HCT116 (cell line): ENCODE measurements around the gene BTC.

Experiments
- EGR1 ChIP-seq: IDR thresholded peaks from 2 replicates; pipeline ENCODE4 v1.6.1; 2012; ENCODE audit warnings: low read depth
- EZH2 ChIP-seq: fragments of 200-600 bp; sonication (generic); IDR thresholded peaks from 2 replicates; pipeline ENCODE4 v1.6.1; 2017; ENCODE audit warnings: antibody characterized with exemption, mixed run types
- MAX ChIP-seq: IDR thresholded peaks from 2 replicates; pipeline ENCODE4 v1.6.1; 2012
- POLR2A ChIP-seq: IDR thresholded peaks from 2 replicates; pipeline ENCODE4 v1.7.0; 2011; ENCODE audit warnings: borderline replicate concordance; ENCODE audit not compliant: insufficient read depth, insufficient read length; ENCODE audit errors: extremely low read depth
- TF ChIP-seq, protein P1 (sequence below), 3 experiments: fragments of 200-600 bp in 1 of 3; sonication (generic) in 1 of 3; IDR thresholded peaks in 2 of 3; conservative IDR thresholded peaks in 1 of 3; 2 replicates each; pipeline ENCODE4 v1.5.1; 2012 to 2017; ENCODE audit warnings: low read depth in 2 of 3, low read length in 2 of 3, antibody characterized with exemption in 1 of 3, borderline replicate concordance in 1 of 3, control low read depth in 1 of 3, mild to moderate bottlenecking in 1 of 3, mixed read lengths in 1 of 3, mixed run types in 1 of 3, moderate library complexity in 1 of 3; ENCODE audit not compliant: insufficient read depth in 1 of 3
- TF ChIP-seq, protein P2 (sequence below): IDR thresholded peaks from 2 replicates; pipeline ENCODE4 v1.6.1; 2012

- TF ChIP-seq, protein P1, sequence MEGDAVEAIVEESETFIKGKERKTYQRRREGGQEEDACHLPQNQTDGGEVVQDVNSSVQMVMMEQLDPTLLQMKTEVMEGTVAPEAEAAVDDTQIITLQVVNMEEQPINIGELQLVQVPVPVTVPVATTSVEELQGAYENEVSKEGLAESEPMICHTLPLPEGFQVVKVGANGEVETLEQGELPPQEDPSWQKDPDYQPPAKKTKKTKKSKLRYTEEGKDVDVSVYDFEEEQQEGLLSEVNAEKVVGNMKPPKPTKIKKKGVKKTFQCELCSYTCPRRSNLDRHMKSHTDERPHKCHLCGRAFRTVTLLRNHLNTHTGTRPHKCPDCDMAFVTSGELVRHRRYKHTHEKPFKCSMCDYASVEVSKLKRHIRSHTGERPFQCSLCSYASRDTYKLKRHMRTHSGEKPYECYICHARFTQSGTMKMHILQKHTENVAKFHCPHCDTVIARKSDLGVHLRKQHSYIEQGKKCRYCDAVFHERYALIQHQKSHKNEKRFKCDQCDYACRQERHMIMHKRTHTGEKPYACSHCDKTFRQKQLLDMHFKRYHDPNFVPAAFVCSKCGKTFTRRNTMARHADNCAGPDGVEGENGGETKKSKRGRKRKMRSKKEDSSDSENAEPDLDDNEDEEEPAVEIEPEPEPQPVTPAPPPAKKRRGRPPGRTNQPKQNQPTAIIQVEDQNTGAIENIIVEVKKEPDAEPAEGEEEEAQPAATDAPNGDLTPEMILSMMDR (IDR thresholded peaks at IDR 0.05 in 2 of 3, conservative IDR thresholded peaks at IDR 0.05 in 1 of 3; ENCODE audit: borderline replicate concordance in 1 of 3, insufficient read depth in 1 of 3, low read depth in 2 of 3, low read length in 2 of 3), result no peak
- TF ChIP-seq MAX (no peak), EGR1 (no peak), EZH2 (no peak), POLR2A (no peak)
- TF ChIP-seq, protein P2, sequence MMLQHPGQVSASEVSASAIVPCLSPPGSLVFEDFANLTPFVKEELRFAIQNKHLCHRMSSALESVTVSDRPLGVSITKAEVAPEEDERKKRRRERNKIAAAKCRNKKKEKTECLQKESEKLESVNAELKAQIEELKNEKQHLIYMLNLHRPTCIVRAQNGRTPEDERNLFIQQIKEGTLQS, result no peak
Measured at GRCh38 chr4:74733756-74734155, 60.6 kb downstream of the BTC start.
